SH-SY5Y (cell line): Measurements from ENCODE around the gene TGFB2.

Experiments
- GATA2 ChIP-seq: IDR thresholded peaks from 2 replicates; pipeline ENCODE4 v1.6.1; 2011; ENCODE audit warnings: mild to moderate bottlenecking, low read depth, low read length
- GATA3 ChIP-seq: IDR thresholded peaks from 2 replicates; pipeline ENCODE4 v1.6.1; 2011; ENCODE audit warnings: low read depth, mild to moderate bottlenecking, low read length, moderate library complexity

TGFB2 gene

DNA sequence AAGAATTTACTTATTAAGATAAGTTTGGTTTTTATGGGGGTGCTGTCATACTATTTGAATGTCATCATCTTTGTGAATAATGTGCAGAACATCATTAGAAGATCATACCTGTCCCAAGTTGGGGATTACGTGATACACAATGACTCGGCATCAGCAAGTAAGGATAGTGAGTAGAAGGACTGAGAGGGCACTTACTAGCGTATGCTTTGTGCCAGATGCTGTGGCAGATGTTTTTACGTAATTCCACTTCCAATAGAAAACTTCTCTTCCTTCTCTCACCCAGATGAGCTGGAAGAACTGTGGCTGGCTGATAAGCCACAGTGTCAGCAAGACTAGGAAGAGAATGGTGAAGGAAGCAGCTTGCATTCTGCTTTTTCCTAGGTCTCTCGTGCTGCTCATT is 28.1 kb upstream of the TGFB2 start:
- TF ChIP-seq GATA3 (no peak), GATA2 (no peak)

- TF ChIP-seq GATA2 (no peak), GATA3 (no peak)
Measured at GRCh38 chr1:218322762-218323161, 22.4 kb upstream of the TGFB2 start.

DNA sequence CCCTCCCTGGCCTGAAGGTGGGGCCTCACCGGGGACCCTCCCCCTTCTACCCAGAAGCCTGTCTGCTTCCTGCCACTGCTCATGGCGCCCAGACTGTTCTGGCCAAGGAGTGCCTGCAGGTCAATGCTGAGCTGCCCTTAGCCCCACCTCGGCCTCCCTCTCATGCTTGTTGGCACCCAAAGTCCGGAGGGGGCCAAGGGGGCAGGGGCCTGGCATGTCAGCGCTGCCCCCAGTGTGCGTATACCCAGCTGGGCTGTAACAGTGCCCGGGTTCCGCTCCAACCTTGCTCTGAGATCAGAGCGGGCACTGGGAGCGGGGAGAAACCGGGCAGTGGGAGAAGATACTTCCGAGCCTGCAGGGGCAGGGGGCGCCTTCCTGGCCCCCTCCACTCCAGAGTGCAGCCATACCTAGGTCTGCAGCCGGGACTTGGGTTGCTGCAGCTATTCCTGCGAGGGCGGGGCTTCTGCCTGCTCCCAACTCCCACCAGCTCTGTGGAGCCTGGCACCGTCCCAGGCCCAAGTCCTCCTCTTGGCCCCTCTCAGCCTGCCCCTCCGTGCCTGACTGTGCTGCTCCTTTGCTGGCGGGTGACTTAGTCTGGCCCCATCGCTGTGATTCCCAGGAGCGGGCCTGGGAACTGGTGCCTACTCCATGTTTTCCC is 21.4 kb upstream of the TGFB2 start:
- TF ChIP-seq GATA2, result no peak
- TF ChIP-seq GATA3, result no peak

GRCh38 chr1:218324226-218324580 is 20.9 kb upstream of the TGFB2 start:
- TF ChIP-seq GATA2, result no peak
- no peak for TF ChIP-seq GATA3

DNA sequence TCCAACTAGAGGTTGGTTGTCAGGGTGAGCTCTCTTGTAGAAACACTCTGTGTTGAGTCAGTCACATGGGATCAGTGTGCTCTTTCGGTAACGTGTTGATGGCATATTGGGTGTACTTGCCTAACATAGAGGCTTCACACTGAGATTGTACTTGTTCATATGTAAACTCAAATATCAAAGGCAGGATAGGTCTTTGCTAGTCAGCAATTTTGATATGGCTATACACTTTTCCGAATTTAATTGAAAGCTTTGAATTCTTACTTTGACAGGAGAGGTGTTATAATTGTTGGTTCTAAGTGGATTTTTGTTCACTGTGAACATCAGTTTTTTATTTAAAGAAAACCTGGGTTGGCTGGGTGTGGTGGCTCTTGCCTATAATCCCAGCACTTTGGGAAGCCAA is 16.4 kb upstream of the TGFB2 start:
- TF ChIP-seq GATA2 (no peak), GATA3 (no peak)

GRCh38 chr1:218330043-218330623 is 15.0 kb upstream of the TGFB2 start:
- TF ChIP-seq GATA3, result no peak
- no peak for TF ChIP-seq GATA2

- TF ChIP-seq GATA2, result no peak
- no peak for TF ChIP-seq GATA3
Measured at GRCh38 chr1:218332416-218332815, 12.7 kb upstream of the TGFB2 start.

DNA sequence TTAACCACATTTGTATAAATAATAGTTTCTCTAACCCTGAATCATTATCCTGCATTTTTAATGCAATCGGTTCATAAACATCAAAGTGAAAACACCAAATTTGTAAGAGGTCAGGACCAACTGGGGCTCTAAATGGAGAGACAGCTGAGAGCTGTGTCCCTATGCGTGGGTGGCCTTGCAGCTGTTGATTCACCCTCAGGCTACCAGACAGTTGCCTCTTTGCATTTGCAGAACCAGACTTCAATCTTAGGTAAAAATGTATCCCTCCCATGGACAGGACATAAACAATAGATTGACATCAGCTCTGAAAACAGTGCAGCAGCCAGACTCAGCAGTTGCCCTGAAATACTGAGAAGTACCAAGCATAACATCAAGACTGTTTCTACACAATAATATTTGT is 8.8 kb upstream of the TGFB2 start:
- TF ChIP-seq GATA3 (no peak), GATA2 (peak; percentile 35)

- TF ChIP-seq GATA2 (no peak), GATA3 (no peak)
Measured at GRCh38 chr1:218339267-218339831, 5.8 kb upstream of the TGFB2 start.

DNA sequence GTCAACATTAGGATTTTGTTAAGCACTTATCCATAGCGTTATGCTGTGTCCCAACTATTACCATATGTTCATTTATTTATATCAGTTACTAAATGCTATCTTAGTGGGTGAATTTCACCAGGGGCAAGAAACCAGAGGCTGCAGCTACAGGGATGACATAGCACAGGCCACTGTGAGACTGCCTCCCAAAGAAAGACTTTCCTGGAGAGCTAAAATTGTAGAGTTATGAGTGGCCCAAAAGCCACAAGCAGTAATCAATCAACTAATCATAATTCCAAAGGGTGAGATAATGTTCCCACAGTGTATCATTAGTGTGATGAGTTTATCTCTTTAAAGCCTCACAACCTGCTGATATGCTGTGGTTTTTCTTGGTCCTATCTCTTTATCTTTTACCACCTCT is 3.8 kb upstream of the TGFB2 start:
- TF ChIP-seq GATA2 (peak; percentile 83), GATA3 (peak; percentile 45; the same call in 1 of the 2 replicates)

GRCh38 chr1:218342091-218342490 is 3.0 kb upstream of the TGFB2 start:
- no peak for TF ChIP-seq GATA3
- TF ChIP-seq GATA2, result no peak

- TF ChIP-seq GATA2 (no peak), GATA3 (no peak)
Measured at GRCh38 chr1:218345673-218346390, 696 bp downstream of the TGFB2 start.

DNA sequence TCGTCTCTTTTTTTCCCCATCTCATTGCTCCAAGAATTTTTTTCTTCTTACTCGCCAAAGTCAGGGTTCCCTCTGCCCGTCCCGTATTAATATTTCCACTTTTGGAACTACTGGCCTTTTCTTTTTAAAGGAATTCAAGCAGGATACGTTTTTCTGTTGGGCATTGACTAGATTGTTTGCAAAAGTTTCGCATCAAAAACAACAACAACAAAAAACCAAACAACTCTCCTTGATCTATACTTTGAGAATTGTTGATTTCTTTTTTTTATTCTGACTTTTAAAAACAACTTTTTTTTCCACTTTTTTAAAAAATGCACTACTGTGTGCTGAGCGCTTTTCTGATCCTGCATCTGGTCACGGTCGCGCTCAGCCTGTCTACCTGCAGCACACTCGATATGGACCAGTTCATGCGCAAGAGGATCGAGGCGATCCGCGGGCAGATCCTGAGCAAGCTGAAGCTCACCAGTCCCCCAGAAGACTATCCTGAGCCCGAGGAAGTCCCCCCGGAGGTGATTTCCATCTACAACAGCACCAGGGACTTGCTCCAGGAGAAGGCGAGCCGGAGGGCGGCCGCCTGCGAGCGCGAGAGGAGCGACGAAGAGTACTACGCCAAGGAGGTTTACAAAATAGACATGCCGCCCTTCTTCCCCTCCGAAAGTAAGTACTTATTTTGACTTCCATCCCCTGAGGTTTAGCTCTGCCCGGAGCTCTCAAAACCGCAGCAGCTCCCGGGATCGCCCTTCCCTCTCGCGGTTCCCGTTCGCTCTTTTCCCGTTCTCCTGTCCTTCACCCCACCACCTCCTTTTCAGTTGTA is 1.5 kb downstream of the TGFB2 start:
- TF ChIP-seq GATA2 (no peak), GATA3 (no peak)

DNA sequence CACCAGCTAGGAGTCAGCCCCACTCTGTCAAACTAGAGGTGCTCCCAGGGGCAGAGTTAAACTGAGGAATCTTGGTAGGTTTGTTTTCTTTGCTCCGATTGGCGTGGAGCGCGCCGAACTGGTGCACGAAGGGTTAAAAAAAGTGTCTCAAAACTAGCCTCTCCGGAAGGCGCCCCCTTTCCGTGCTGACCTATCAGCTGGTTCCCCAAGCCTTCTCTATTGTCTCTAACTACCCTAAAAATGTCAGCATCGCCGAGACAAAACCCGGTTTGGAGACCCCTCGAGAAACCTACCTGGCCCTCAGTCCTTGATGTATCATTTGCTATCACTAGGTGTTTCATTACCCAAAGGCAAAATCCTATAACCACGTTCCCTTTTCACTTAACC is 2.2 kb downstream of the TGFB2 start:
- TF ChIP-seq GATA2, result no peak
- no peak for TF ChIP-seq GATA3
